ENCODE results near the gene MXD4. TPM values are rescaled to one million over a fixed set of nuclear protein-coding genes. Genes with fewer than 3 reads are reported as not detected.
"Not testable (repeated sequence)": the region's sequence is repeated elsewhere in the genome, so short reads cannot be mapped to it uniquely, and the experiment has no call there.

The MXD4 gene
- total and polyA plus RNA-seq, 2 donors (not counting 1 experiment from before 2014, with no cell fraction given), result 67.3 to 75.3 TPM

- H2AFZ ChIP-seq (ENCODE audit: insufficient read depth, low read depth, low read length, poor library complexity, severe bottlenecking); H3K9me3 ChIP-seq (ENCODE audit: control extremely low read depth in 1 of 3, control insufficient read depth in 2 of 3, insufficient read depth in 1 of 3, low read length in 2 of 3); H3K27me3 ChIP-seq (replicated peaks in 1 of 4; ENCODE audit: control extremely low read depth in 1 of 4, control insufficient read depth in 3 of 4, insufficient read depth in 4 of 4, low read length in 3 of 4); H3K79me2 ChIP-seq (ENCODE audit: control insufficient read depth, insufficient read depth, low read length); H3K4me1 ChIP-seq (ENCODE audit: control insufficient read depth in 2 of 2, insufficient read depth in 2 of 2, low read length in 2 of 2); H3K36me3 ChIP-seq (replicated peaks in 1 of 2; ENCODE audit: control extremely low read depth in 1 of 2, control insufficient read depth in 1 of 2, extremely low read depth in 1 of 2, insufficient read depth in 2 of 2, low read length in 1 of 2); H3K4me3 ChIP-seq (ENCODE audit: control extremely low read depth in 1 of 5, extremely low read depth in 1 of 5, insufficient read depth in 1 of 5, low read depth in 2 of 5, low read length in 4 of 5); H3K9ac ChIP-seq (ENCODE audit: low read length); intact Hi-C loops (cut with micrococcal nuclease); H3K4me2 ChIP-seq (replicated peaks; ENCODE audit: low read depth, low read length, poor library complexity, severe bottlenecking); H3K27ac ChIP-seq (ENCODE audit: low read length in 2 of 2); H3K9me3 Mint-ChIP-seq (ENCODE audit: insufficient read depth); H3K4me3 Mint-ChIP-seq; H3K27ac Mint-ChIP-seq; DNase-seq; ATAC-seq (ENCODE audit: low read depth); H4K20me1 ChIP-seq (ENCODE audit: control insufficient read depth, insufficient read depth, low read length, poor library complexity, severe bottlenecking); POLR2A ChIA-PET; H3K4me1 Mint-ChIP-seq; H3K27me3 Mint-ChIP-seq: not testable (repeated sequence)
- CTCF ChIA-PET, result interaction anchor here (1.5 to 4.9 kb wide), 10 partner anchors 9 to 380 kb away, joined by 3 to 54 read pairs (median 16); partner anchors contain the start of genes FAM193A, HAUS3 and POLN
- whole genome bisulfite sequencing (ENCODE audit: insufficient coverage), result 93% methylated on average over 4 of the region's 4 CpGs
These were observed 40.5 kb downstream of the MXD4 start for GRCh38 chr4:2221378-2221777.

DNA sequence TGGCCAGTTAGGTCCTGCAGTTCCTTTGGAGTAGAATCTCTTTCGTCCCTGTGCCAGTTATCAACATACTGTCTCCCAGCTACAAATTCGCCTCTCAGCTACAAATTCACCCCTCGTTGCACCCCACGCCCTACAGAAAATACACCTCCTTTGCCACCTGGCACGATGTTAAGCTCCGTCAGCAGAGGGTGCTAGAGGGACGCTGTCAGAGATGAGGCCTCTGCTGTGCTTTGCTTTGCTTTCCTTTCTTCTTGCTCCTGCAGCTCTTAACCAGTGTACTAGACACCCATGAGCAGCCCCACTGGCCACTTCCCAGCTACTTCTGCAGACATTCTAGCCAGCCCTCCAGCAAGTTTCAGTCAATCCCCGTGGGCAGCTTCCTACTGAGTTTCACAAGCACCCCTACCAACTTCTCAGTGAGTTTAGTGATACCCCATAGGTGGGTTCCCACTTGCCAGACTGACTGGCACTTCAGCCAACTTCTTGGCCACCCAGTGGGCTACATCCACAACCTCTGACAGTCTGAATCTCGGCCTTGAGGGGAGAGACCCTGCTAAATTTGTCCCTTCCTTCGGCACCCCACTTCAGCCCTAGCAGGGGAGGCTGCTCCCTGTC lies 41.8 kb downstream of the MXD4 start:
- H3K9me3 ChIP-seq (ENCODE audit: control extremely low read depth in 1 of 3, control insufficient read depth in 2 of 3, insufficient read depth in 1 of 3, low read length in 2 of 3), result no peaks in the 10 kb centered on the region
- POLR2A ChIA-PET, result interaction anchor here (0.5 to 1.4 kb wide), 2 partner anchors 22 to 347 kb away, joined by 3 read pairs; partner anchors contain the start of genes HAUS3 and POLN
- Mint-ChIP-seq H3K9me3 (ENCODE audit: insufficient read depth) (no peaks in the 10 kb centered on the region), H3K4me1 (peaks cover 4% of the 10 kb centered on the region), H3K4me3 (no peak overlapping the region), H3K27ac (peak overlapping the region; percentile 26), H3K27me3 (no peaks in the 10 kb centered on the region)
- H3K4me3 ChIP-seq (ENCODE audit: control extremely low read depth in 1 of 5, extremely low read depth in 1 of 5, insufficient read depth in 1 of 5, low read depth in 2 of 5, low read length in 4 of 5), result no peak overlapping the region
- no peak overlapping the region for H3K4me2 ChIP-seq (replicated peaks; ENCODE audit: low read depth, low read length, poor library complexity, severe bottlenecking)
- H4K20me1 ChIP-seq (ENCODE audit: control insufficient read depth, insufficient read depth, low read length, poor library complexity, severe bottlenecking), result no peaks in the 10 kb centered on the region
- DNase-seq (peak; percentile 82), ATAC-seq (ENCODE audit: low read depth) (peak; percentile 90)
- no peaks in the 10 kb centered on the region for H3K79me2 ChIP-seq (ENCODE audit: control insufficient read depth, insufficient read depth, low read length)
- CTCF ChIA-PET, result interaction anchor here (0.6 to 4.9 kb wide), 53 partner anchors 10 to 895 kb away, joined by 3 to 54 read pairs (median 4); partner anchors contain the start of genes CFAP99, FAM193A, GRK4 and HAUS3
- intact Hi-C loops (cut with micrococcal nuclease), result loop anchor here (1.0 kb wide), 3 partner anchors 22 to 198 kb away; partner anchors contain the start of genes CFAP99, HAUS3, POLN and ZFYVE28
- no peak for TF ChIP-seq EZH2 (IDR thresholded peaks at IDR 0.05; ENCODE audit: borderline replicate concordance, insufficient read depth, low read depth, low read length, poor library complexity, severe bottlenecking)
- TF ChIP-seq CTCF (IDR thresholded peaks at IDR 0.05), result peak; percentile 88
- H3K27ac ChIP-seq (ENCODE audit: low read length in 2 of 2), result no peak overlapping the region
- peaks cover 0 to 5% of the 10 kb centered on the region in 2 donors for H3K4me1 ChIP-seq (ENCODE audit: control insufficient read depth in 2 of 2, insufficient read depth in 2 of 2, low read length in 2 of 2)
- no peaks in the 10 kb centered on the region for H3K27me3 ChIP-seq (replicated peaks in 1 of 4; ENCODE audit: control extremely low read depth in 1 of 4, control insufficient read depth in 3 of 4, insufficient read depth in 4 of 4, low read length in 3 of 4)
- 5% methylated on average over 9 of the region's 10 CpGs for WGBS (ENCODE audit: insufficient coverage)
- peaks cover 0 to 9% of the 10 kb centered on the region in 2 experiments for H3K36me3 ChIP-seq (replicated peaks in 1 of 2; ENCODE audit: control extremely low read depth in 1 of 2, control insufficient read depth in 1 of 2, extremely low read depth in 1 of 2, insufficient read depth in 2 of 2, low read length in 1 of 2)
- H2AFZ ChIP-seq (ENCODE audit: insufficient read depth, low read depth, low read length, poor library complexity, severe bottlenecking), result no peak overlapping the region
- H3K9ac ChIP-seq (ENCODE audit: low read length), result no peak overlapping the region

Data from B cell (primary cell).